Cardiac muscle cell (in vitro differentiated cells and primary cell): ENCODE results near the gene GATD1. TPM values are rescaled to one million over a fixed set of nuclear protein-coding genes. Genes with fewer than 3 reads are reported as not detected.
A peak's percentile ranks its signal among the peaks of the same experiment; 100 is the strongest.

Source experiments
- DNase-seq, 2 donors: peaks; one replicate each; pipeline versions ENCODE4 v3.0.0 to v3.0.0-alpha.2; 2010 to 2017; ENCODE audit warnings: low read depth in 1 of 2, low spot score in 1 of 2
- H3K27ac ChIP-seq: fragments of 200-600 bp; sonication (generic); 2 replicates; pipeline ENCODE4 v1.5.1; 2016
- H3K27me3 ChIP-seq: fragments of 200-600 bp; sonication (generic); 2 replicates; pipeline ENCODE4 v1.6.0; 2016; ENCODE audit warnings: control low read depth
- H3K36me3 ChIP-seq: fragments of 200-600 bp; sonication (generic); 2 replicates; pipeline ENCODE4 v1.5.1; 2016; ENCODE audit warnings: control low read depth
- H3K4me1 ChIP-seq: fragments of 200-600 bp; sonication (generic); 2 replicates; pipeline ENCODE4 v1.8.1; 2017; ENCODE audit warnings: low read depth, mild to moderate bottlenecking, mixed run types
- H3K4me3 ChIP-seq: fragments of 200-600 bp; sonication (generic); 2 replicates; pipeline ENCODE4 v1.5.1; 2016; ENCODE audit warnings: mild to moderate bottlenecking
- H3K9me3 ChIP-seq: fragments of 200-600 bp; sonication (generic); 2 replicates; pipeline ENCODE4 v1.5.1; 2017; ENCODE audit warnings: low read depth, mild to moderate bottlenecking, control low read depth
- polyA plus RNA-seq: library from polyadenylated mRNA; unstranded; fragments of >200 nt; fragmentation: Nextera tagmentation; extraction: Ambion mirVana; gene quantifications from 2 replicates; pipeline ENCODE4 v1.2.1, GENCODE V29; 2016
- total RNA-seq: library from RNA; depleted of rRNA; stranded (reverse); fragments of >200 nt; gene quantifications from 2 replicates; pipeline ENCODE4 v1.2.3, GENCODE V29; 2016
- TF ChIP-seq, protein P1 (sequence below): IDR thresholded peaks from 2 replicates; pipeline ENCODE4 v1.5.1; 2012; ENCODE audit warnings: low read depth, mild to moderate bottlenecking, low read length

Gene GATD1
- total and polyA plus RNA-seq, 2 experiments from 2014 or later, result 60.4 to 64.1 TPM

GRCh38 chr11:733072-733471, 44.2 kb downstream of the GATD1 start:
- Histone ChIP-seq H3K36me3 (no peaks in the 10 kb centered on the region), H3K27me3 (no peaks in the 10 kb centered on the region), H3K4me1 (no peaks in the 10 kb centered on the region), H3K4me3 (no peak overlapping the region), H3K9me3 (no peaks in the 10 kb centered on the region), H3K27ac (no peak overlapping the region)
- DNase-seq, result no peak
- TF ChIP-seq, protein P1, sequence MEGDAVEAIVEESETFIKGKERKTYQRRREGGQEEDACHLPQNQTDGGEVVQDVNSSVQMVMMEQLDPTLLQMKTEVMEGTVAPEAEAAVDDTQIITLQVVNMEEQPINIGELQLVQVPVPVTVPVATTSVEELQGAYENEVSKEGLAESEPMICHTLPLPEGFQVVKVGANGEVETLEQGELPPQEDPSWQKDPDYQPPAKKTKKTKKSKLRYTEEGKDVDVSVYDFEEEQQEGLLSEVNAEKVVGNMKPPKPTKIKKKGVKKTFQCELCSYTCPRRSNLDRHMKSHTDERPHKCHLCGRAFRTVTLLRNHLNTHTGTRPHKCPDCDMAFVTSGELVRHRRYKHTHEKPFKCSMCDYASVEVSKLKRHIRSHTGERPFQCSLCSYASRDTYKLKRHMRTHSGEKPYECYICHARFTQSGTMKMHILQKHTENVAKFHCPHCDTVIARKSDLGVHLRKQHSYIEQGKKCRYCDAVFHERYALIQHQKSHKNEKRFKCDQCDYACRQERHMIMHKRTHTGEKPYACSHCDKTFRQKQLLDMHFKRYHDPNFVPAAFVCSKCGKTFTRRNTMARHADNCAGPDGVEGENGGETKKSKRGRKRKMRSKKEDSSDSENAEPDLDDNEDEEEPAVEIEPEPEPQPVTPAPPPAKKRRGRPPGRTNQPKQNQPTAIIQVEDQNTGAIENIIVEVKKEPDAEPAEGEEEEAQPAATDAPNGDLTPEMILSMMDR, result no peak

GRCh38 chr11:729492-730074, 47.7 kb downstream of the GATD1 start:
- peaks cover 29% of the 10 kb centered on the region for H3K27me3 ChIP-seq
- no peak overlapping the region for H3K27ac ChIP-seq
- TF ChIP-seq, protein P1, result no peak
- no peak overlapping the region for H3K4me3 ChIP-seq
- H3K4me1 ChIP-seq, result no peaks in the 10 kb centered on the region
- no peaks in the 10 kb centered on the region for H3K36me3 ChIP-seq
- no peak for DNase-seq
- H3K9me3 ChIP-seq, result no peaks in the 10 kb centered on the region

DNA sequence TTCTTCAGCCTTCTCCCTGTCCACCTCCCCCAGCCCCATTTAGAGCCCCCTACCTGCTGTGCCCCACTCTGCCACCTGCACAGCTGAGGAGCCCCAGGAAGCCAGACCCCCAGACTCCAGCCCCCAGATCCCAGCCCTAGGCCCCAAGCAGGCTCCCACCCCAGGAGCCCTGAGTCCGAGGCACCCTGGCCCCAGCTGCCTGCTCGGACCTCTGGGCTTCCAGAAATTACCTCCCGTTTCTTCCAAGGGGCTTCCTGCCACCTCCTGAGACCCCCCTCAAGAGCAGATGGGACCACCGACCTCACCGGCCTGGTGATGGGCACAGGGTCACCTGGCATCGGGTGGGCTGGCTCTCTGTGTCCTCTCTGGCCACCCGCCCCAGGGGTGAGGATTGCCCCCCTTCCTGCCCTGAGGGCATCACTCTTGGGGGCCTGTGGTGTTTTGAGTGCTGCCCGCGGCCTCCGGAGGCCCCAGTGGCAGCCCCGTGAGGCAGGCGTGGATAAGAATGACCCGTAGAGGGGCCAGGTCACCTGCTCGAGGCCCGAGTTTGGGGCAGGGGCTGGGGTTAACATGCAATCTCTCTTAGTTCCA, 48.3 kb downstream of the GATD1 start:
- Histone ChIP-seq H3K9me3 (no peaks in the 10 kb centered on the region), H3K4me1 (no peaks in the 10 kb centered on the region), H3K36me3 (no peaks in the 10 kb centered on the region), H3K27me3 (peaks cover 35% of the 10 kb centered on the region), H3K4me3 (no peak overlapping the region), H3K27ac (no peak overlapping the region)
- TF ChIP-seq, protein P1, result no peak
- no peak for DNase-seq

- Histone ChIP-seq H3K36me3 (no peaks in the 10 kb centered on the region), H3K9me3 (no peaks in the 10 kb centered on the region), H3K4me1 (no peaks in the 10 kb centered on the region), H3K27me3 (peaks cover 37% of the 10 kb centered on the region), H3K4me3 (no peak overlapping the region), H3K27ac (no peak overlapping the region)
- DNase-seq, result peak; percentile 69 to 83
- TF ChIP-seq, protein P1, result peak; percentile 96
Measured at GRCh38 chr11:727859-728748, 49.2 kb downstream of the GATD1 start.

GRCh38 chr11:727281-727701, 50.0 kb downstream of the GATD1 start:
- no peak overlapping the region for H3K4me3 ChIP-seq
- no peak for DNase-seq
- H3K36me3 ChIP-seq, result no peaks in the 10 kb centered on the region
- H3K9me3 ChIP-seq, result no peaks in the 10 kb centered on the region
- H3K27me3 ChIP-seq, result peaks cover 40% of the 10 kb centered on the region
- no peaks in the 10 kb centered on the region for H3K4me1 ChIP-seq
- H3K27ac ChIP-seq, result no peak overlapping the region
- TF ChIP-seq, protein P1, result no peak
